Ishikawa (cell line): Measurements from ENCODE around the gene LCE2C.
"Not testable (repeated sequence)": the region's sequence is repeated elsewhere in the genome, so short reads cannot be mapped to it uniquely, and the experiment has no call there.

Source experiments
- CEBPB ChIP-seq: IDR thresholded peaks from 2 replicates; pipeline ENCODE4 v1.6.1; 2012
- CREB1 ChIP-seq: IDR thresholded peaks from 2 replicates; pipeline ENCODE4 v1.6.1; 2012; ENCODE audit warnings: low read depth
- EGR1 ChIP-seq: IDR thresholded peaks from 2 replicates; pipeline ENCODE4 v1.6.1; 2012
- EP300 ChIP-seq: IDR thresholded peaks from 2 replicates; pipeline ENCODE4 v1.6.1; 2012; ENCODE audit warnings: borderline replicate concordance
- FOXM1 ChIP-seq: IDR thresholded peaks from 2 replicates; pipeline ENCODE4 v1.6.1; 2012; ENCODE audit warnings: low read depth, borderline replicate concordance
- NFIC ChIP-seq: IDR thresholded peaks from 2 replicates; pipeline ENCODE4 v1.6.1; 2012
- RAD21 ChIP-seq: IDR thresholded peaks from 2 replicates; pipeline ENCODE4 v1.6.1; 2012; ENCODE audit warnings: low read depth
- TAF1 ChIP-seq: IDR thresholded peaks from 2 replicates; pipeline ENCODE4 v1.6.1; 2012; ENCODE audit warnings: low read depth, mild to moderate bottlenecking
- TCF12 ChIP-seq: IDR thresholded peaks from 2 replicates; pipeline ENCODE4 v1.6.1; 2012; ENCODE audit warnings: low read depth
- TEAD4 ChIP-seq: IDR thresholded peaks from 2 replicates; pipeline ENCODE4 v1.6.1; 2012
- YY1 ChIP-seq: IDR thresholded peaks from 2 replicates; pipeline ENCODE4 v1.6.1; 2012; ENCODE audit warnings: low read depth
- ZBTB7A ChIP-seq: IDR thresholded peaks from 2 replicates; pipeline ENCODE4 v1.6.1; 2012; ENCODE audit warnings: low read depth
- TF ChIP-seq, protein P1 (sequence below): IDR thresholded peaks from 2 replicates; pipeline ENCODE4 v1.6.1; 2012
- TF ChIP-seq, protein P2 (sequence below): IDR thresholded peaks from 2 replicates; pipeline ENCODE4 v1.6.1; 2012; ENCODE audit warnings: low read depth, mild to moderate bottlenecking
- TF ChIP-seq, protein P3 (sequence below): IDR thresholded peaks from 2 replicates; pipeline ENCODE4 v1.6.1; 2012

Gene LCE2C

DNA sequence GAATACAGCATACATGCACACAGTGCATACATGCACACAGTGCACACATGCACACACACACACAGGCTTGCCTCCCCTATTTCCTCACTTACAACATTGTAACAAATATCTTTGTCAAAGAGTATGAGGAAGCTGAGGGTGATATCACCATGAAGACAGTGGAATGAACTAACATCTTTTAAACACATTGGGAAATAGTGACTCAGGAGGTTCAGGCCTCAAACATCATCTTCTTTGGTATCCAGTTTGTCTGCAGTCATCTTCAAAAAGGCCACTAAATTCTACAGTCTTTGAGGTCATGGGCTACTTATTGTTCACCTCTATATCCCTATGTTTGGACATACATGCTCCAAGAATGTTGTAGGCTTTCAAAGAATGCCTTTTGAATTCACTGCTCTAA is 8.8 kb downstream of the LCE2C start:
- TF ChIP-seq YY1 (no peak), TEAD4 (no peak), CREB1 (no peak)

DNA sequence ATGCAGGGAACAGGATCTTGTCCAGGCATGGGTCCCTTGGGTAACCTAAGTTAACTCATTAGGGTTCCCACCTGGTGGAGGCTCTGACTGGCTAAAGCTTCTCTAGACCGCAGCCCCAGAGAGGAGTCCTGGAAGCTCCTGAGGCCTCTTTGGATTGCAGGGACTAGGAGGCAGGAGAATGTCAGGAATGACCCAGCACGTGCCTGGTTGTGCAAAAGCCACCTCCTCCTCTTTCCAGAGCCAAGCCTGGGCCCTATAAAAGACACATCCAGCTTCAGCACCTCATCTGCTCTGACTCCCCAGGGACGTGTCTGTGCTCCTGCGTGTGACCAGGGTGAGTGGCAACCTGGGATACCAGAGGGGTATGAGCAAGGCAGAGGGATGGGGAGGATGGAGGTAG is 10.7 kb downstream of the LCE2C start, which contains the start of gene LCE2B:
TSS of gene LCE2B (plus strand) at position 301 of the 400 bp plus-strand sequence. CDS start 721 bp downstream, outside the sequence.
- TF ChIP-seq, protein P1, sequence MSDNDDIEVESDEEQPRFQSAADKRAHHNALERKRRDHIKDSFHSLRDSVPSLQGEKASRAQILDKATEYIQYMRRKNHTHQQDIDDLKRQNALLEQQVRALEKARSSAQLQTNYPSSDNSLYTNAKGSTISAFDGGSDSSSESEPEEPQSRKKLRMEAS = not testable (repeated sequence)
- not testable (repeated sequence) for TF ChIP-seq FOXM1, YY1

DNA sequence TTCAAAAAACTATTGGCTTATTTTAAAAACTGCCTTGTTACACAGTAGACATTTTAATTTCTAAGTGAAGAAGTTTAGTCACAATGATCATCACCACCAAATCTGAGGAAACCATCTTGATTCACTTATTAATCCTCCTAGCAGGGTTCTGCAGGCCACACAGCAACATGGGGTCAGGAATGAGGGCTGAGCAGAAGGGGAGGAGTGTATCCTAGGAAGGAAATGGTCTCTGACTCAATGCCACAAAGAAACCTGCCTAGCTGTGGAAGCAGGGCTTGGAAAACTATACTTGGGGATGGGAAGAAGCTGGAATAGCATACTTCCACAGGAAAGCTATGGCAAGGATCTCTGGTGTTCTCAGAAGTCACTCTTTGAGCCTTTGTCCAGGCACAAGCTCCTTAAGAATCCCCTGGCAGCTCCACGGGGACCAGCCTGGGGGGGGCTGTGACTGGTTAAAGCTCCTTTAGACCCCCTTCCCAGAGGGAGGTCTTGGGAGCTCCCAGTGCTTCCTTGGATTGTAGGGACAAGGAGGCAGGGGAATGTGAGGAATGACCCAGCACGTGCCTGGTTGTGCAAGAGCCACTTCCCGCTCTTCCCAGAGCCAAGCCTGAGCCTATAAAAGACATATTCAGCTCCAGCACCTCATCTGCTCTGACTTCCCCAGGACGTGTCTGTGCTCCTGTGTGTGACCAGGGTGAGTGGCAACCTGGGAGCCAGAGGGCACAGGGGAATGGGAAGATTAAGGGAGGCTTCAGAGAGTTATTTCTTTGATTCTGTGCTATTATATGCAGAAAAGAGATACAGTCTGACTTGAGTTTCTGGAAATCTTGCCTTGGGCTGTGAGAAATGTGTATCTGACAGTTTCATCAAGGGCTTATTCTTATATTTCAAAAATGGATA is 22.9 kb downstream of the LCE2C start, which contains the start of gene LCE2A:
TSS of gene LCE2A (plus strand) at position 645 of the 900 bp plus-strand sequence. CDS start 557 bp downstream, outside the sequence.
- TF ChIP-seq CEBPB (no peak), YY1 (no peak), TCF12 (no peak), NFIC (no peak), EGR1 (no peak), FOXM1 (no peak), RAD21 (no peak)
- TF ChIP-seq, protein P2, sequence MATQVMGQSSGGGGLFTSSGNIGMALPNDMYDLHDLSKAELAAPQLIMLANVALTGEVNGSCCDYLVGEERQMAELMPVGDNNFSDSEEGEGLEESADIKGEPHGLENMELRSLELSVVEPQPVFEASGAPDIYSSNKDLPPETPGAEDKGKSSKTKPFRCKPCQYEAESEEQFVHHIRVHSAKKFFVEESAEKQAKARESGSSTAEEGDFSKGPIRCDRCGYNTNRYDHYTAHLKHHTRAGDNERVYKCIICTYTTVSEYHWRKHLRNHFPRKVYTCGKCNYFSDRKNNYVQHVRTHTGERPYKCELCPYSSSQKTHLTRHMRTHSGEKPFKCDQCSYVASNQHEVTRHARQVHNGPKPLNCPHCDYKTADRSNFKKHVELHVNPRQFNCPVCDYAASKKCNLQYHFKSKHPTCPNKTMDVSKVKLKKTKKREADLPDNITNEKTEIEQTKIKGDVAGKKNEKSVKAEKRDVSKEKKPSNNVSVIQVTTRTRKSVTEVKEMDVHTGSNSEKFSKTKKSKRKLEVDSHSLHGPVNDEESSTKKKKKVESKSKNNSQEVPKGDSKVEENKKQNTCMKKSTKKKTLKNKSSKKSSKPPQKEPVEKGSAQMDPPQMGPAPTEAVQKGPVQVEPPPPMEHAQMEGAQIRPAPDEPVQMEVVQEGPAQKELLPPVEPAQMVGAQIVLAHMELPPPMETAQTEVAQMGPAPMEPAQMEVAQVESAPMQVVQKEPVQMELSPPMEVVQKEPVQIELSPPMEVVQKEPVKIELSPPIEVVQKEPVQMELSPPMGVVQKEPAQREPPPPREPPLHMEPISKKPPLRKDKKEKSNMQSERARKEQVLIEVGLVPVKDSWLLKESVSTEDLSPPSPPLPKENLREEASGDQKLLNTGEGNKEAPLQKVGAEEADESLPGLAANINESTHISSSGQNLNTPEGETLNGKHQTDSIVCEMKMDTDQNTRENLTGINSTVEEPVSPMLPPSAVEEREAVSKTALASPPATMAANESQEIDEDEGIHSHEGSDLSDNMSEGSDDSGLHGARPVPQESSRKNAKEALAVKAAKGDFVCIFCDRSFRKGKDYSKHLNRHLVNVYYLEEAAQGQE = no peak
- TF ChIP-seq, protein P3, sequence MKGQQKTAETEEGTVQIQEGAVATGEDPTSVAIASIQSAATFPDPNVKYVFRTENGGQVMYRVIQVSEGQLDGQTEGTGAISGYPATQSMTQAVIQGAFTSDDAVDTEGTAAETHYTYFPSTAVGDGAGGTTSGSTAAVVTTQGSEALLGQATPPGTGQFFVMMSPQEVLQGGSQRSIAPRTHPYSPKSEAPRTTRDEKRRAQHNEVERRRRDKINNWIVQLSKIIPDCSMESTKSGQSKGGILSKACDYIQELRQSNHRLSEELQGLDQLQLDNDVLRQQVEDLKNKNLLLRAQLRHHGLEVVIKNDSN = no peak

DNA sequence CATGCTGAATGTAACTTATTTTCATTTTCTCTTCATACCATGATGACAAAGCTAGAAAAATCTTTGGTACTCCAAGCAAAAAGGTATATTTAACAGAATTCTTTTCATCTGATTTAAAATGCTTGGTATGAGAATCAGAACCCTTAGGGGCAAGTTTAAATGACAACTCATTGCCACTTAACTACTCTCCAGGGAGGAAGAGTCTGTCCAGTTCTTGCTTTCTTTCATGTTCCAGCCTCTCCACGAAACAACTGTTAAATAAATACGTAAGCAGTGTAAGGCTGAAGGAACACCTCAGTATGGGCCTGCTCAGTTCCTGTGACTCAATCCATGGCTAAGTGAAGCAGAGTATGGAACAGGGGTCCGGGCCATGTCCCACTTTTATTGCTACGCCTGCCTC is 24.7 kb downstream of the LCE2C start:
- TF ChIP-seq RAD21 = no peak
- no peak for TF ChIP-seq TAF1
- TF ChIP-seq YY1 = no peak
- TF ChIP-seq NFIC = no peak
- TF ChIP-seq TEAD4 = no peak
- TF ChIP-seq, protein P3 = no peak
- TF ChIP-seq EGR1 = no peak
- no peak for TF ChIP-seq FOXM1
- TF ChIP-seq, protein P2 = no peak
- no peak for TF ChIP-seq TCF12
- TF ChIP-seq CEBPB = no peak
- no peak for TF ChIP-seq EP300
- no peak for TF ChIP-seq ZBTB7A
- TF ChIP-seq, protein P1 = no peak

DNA sequence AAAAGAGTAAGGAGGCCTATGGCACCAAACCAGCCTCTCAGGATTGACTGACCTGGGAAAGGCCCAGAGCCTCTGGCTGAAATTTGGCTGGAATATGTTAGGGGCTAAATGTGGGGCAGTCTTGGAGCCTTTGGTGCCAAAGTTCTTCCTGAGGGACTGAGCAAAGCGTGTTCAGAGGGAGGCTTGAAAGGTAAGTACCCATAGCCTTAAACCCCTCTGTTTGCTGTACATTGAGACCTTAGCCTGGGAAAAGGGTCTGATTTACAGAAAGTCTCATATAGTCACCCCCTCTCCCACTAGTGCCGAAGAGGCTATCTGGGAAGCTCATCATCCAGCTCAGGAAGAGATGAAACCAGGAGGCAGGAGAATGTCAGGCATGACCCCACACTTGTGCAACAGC is 32.8 kb downstream of the LCE2C start, which contains the start of gene LCE4A:
TSS of gene LCE4A (plus strand) at position 301 of the 400 bp plus-strand sequence. CDS start 916 bp downstream, outside the sequence.
- TF ChIP-seq EGR1 (no peak), EP300 (no peak), TEAD4 (no peak), ZBTB7A (no peak), TCF12 (no peak), TAF1 (no peak), FOXM1 (no peak), NFIC (no peak), CEBPB (no peak), YY1 (no peak)
- TF ChIP-seq, protein P2 = no peak
- TF ChIP-seq, protein P3 = no peak
